SKM-1 (cell line): ENCODE data around the gene TAGLN.
"Not testable (repeated sequence)": the region's sequence is repeated elsewhere in the genome, so short reads cannot be mapped to it uniquely, and the experiment has no call there.

Source experiments
- DNase-seq: peaks from one replicate; lab custom pipeline; 2025; ENCODE audit not compliant: unreplicated experiment; lab: John Stamatoyannopoulos, UW

TAGLN gene

GRCh38 chr11:117180661-117181585, 18.2 kb upstream of the TAGLN start:
- DNase-seq: peak; percentile 84

DNA sequence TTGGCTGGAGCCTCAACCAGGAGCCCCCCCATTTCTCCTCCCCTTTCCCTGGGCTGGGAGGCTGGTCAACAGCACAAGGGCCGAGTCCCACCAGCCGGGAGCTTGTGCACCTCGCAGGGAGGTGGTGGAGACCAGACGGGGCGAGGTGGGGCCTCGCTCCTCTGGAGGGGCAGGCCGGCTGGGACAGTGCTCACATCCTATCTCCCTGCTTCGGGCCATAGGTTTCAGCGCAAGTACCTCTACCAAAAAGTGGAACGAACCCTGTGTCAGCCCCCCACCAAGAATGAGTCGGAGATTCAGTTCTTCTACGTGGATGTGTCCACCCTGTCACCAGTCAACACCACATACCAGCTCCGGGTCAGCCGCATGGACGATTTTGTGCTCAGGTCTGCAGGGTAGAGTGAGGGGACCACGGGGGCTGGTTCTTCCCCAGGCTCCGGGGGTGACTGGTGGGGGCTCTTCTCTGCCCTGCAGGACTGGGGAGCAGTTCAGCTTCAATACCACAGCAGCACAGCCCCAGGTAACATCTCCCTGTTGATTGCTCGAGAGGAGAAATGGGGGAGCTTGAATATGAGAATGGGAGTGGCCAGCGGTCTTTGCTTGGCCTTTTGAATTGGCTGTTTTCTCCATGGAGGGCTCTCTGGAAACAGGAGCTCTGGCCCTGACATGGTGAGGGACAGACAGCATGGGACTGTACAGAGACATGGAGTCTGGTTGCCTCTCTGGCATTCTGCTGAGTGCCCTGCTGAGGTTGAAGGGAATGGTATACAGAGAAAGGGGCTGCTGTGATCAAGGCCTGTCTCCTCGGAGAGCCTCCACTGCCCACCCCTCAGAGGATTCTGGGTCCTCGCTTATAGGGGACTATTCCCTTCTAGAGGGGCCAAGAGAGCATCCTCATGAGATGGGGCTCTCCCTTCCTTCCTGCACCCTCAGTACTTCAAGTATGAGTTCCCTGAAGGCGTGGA, 17.3 kb upstream of the TAGLN start:
- no peak for DNase-seq

- DNase-seq: no peak
Observed at GRCh38 chr11:117182551-117182935, 16.6 kb upstream of the TAGLN start.

- not testable (repeated sequence) for DNase-seq
Observed at GRCh38 chr11:117183178-117183577, 16.0 kb upstream of the TAGLN start.

DNA sequence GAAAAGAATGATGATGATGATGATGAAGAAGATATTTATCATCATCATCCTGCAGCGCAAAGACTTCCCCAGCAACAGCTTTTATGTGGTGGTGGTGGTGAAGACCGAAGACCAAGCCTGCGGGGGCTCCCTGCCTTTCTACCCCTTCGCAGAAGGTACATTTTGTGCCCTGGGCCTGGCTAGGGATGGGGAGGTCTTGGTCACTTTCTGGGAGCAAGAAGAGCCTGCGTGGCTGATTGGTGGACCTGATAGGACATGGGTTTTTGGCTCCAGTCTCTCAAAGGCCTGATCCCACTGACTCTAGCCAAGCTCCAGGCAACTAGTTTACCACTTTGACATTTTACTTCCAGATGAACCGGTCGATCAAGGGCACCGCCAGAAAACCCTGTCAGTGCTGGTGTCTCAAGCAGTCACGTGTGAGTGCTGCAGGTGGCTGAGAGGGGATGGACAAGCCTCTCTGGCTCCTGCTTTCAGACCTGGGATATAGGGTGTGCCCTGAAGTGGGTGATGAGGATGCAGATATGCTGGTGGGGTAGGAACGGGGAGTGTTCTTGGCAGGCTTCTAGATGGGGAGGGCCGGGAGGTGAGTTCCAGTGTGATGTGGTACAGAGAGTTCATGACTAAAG, 15.3 kb upstream of the TAGLN start:
- DNase-seq: no peak

DNA sequence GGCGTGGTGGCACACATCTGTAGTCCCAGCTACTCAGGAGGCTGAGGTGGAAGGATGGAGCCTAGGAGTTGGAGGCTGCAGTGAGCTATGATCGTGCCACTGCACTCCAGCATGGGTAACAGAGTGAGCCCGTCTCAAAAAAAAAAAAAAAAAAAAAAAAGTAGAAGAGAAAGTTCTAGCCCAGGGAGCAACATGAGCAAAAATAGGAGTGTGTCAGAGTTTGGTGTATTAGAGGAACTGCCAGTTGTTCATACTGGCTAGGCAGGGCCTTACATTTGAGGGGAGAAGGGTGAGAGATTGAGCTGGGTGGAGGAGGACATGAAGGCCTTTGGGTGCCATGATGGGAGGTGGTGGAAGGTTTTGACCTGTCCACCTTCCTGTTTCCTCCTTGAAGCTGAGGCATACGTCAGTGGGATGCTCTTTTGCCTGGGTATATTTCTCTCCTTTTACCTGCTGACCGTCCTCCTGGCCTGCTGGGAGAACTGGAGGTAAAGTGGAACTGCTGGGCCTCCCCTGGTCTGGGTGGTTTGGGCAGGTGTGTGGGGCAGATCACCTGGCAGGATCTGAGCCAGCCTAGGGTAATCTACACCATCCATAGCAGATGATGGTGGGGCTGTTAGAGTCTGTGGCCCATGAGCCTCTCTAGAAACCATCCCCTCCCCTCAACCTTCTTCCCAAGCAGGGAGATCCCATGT, 13.3 kb upstream of the TAGLN start:
- DNase-seq: peak; percentile 74

DNA sequence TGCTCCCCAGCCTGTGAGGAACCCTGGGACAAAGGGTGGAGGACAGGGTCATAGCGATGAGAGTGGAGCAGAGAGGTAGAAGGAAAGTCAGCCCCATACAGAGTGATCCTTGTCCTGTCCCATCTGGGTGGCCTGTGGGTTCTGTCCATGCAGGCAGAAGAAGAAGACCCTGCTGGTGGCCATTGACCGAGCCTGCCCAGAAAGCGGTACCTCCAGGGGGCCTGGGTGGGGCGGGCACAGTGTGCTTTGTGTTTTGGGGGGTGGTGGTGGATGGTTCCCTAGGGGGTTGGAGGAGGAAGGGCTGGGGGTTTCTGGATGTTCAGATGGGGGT, 12.8 kb upstream of the TAGLN start:
- no peak for DNase-seq

- no peak for DNase-seq
Observed at GRCh38 chr11:117187007-117187406, 12.2 kb upstream of the TAGLN start.

DNA sequence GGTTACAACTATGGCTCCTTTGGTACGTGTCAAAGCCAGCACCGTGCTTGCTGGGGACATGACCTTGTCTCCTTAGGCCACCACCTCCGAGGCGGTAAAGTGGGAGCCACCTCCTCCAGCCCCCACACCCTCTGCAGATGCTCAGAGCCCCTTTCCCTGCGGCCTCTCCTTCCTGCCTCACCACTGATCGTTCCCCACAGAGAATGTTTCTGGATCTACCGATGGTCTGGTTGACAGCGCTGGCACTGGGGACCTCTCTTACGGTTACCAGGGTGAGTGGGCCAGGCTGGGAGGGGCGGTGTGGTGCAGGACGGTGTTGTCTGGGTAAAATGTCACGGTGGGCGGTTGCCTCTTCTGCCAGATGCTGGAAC, 11.8 kb upstream of the TAGLN start:
- no peak for DNase-seq

- DNase-seq: no peak
Observed at GRCh38 chr11:117187799-117188481, 11.2 kb upstream of the TAGLN start.

- no peak for DNase-seq
Observed at GRCh38 chr11:117188620-117189081, 10.5 kb upstream of the TAGLN start.

GRCh38 chr11:117189191-117189940, 9.8 kb upstream of the TAGLN start:
- no peak for DNase-seq

GRCh38 chr11:117189941-117190544, 9.1 kb upstream of the TAGLN start:
- no peak for DNase-seq

GRCh38 chr11:117191680-117192400, 7.3 kb upstream of the TAGLN start:
- no peak for DNase-seq

GRCh38 chr11:117192401-117192875, 6.7 kb upstream of the TAGLN start:
- DNase-seq: no peak

DNA sequence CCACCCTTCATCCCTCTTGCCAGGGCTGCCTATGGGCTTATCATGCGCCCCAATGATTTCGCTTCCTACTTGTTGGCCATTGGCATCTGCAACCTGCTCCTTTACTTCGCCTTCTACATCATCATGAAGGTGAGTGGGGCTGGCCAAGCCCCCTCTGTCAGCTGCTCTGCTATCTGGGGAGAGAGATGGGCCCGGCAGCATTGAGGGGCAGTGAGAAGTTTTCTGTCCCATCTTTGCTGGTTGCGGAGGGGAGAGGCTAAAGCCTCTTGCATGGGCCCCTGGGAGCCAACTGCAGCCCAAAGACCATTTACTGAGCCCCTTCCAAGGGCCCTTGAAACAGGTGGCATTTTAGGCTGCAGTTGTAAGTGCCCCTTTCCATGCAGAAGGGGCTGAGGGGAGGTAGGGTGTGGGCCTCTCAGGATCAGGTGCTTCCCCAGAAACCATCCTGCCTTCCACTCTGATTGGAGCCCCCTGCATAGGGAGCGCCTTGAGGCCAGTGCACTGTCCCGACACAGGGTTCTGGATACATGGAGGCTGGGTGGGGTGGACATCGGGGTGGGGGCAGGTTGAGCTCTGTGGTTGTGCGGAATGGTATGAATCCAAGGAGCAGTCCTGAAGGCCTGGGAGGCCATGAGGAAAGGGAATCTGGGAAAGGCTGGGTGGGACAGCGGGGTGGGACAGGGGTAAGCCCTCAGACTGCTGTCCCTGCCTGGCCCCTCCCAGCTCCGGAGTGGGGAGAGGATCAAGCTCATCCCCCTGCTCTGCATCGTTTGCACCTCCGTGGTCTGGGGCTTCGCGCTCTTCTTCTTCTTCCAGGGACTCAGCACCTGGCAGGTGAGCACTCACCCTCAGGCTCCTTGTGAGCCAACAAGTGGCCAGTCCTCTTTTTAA, 5.8 kb upstream of the TAGLN start:
- no peak for DNase-seq

- no peak for DNase-seq
Observed at GRCh38 chr11:117194267-117194666, 4.9 kb upstream of the TAGLN start.
